ENCODE results near the gene SACM1L. TPM values are rescaled to one million over a fixed set of nuclear protein-coding genes. Genes with fewer than 3 reads are reported as not detected.
A peak's percentile ranks its signal among the peaks of the same experiment; 100 is the strongest.

Gene SACM1L
- total and polyA plus RNA-seq, 2 of the 13 experiments (the other 11 are each of a cell fraction or from before 2014, with no cell fraction given), result 15.1 to 27.8 TPM

- peaks cover 6% of the 10 kb centered on the region; the same call in 1 of the 2 replicates for H3K4me1 ChIP-seq (ENCODE audit: insufficient read depth, low read length)
- DNase-seq (ENCODE audit: low spot score) (no peak), ATAC-seq (peak; percentile 10; the same call in 2 of the 3 replicates), FAIRE-seq (no peak)
- H3K9me3 ChIP-seq (ENCODE audit: low read length), result no peaks in the 10 kb centered on the region
- no peak overlapping the region for H2AFZ ChIP-seq (ENCODE audit: low read length)
- H3K27me3 ChIP-seq (ENCODE audit: control insufficient read depth in 1 of 2, insufficient read depth in 2 of 2, low read length in 2 of 2), result peaks cover 2 to 42% of the 10 kb centered on the region in 2 experiments
- H3K4me3 ChIP-seq (replicated peaks in 1 of 3; ENCODE audit: insufficient read depth in 1 of 3, low read depth in 2 of 3, low read length in 3 of 3), result no peak overlapping the region
- ChIA-PET CTCF (ENCODE audit: low intra/inter-chr PET ratio, low total read pairs) (interaction anchor here (1.3 to 2.3 kb wide), 4 partner anchors 71 to 317 kb away, joined by 4 to 18 read pairs (median 12); no protein-coding TSS in a partner anchor), POLR2A (no interaction called here)
- no peak overlapping the region for H3K27ac ChIP-seq (ENCODE audit: extremely low read length, insufficient read depth, low read length)
- WGBS (ENCODE audit: low lambda C conversion rate), result 74% methylated on average over 4 of the region's 10 CpGs
- in situ Hi-C loops (cut with HindIII; ENCODE audit: extremely low pct_ligation_motif_present, low pct_unique_long_range_greater_than_20kb), result loop anchor here (5.0 to 10.0 kb wide), 2 partner anchors 165 to 313 kb away; no protein-coding TSS in a partner anchor
- no peaks in the 10 kb centered on the region for H4K20me1 ChIP-seq (ENCODE audit: insufficient read depth, low read length)
- intact Hi-C loops (cut with micrococcal nuclease; ENCODE audit: unreplicated experiment), result loop anchor here (1.0 to 2.0 kb wide), 2 partner anchors 167 to 317 kb away; no protein-coding TSS in a partner anchor
- no peaks in the 10 kb centered on the region for H3K79me2 ChIP-seq (ENCODE audit: insufficient read depth, low read length)
- TF ChIP-seq ELF3 (CRISPR knock-in tag; IDR thresholded peaks at IDR 0.05) (no peak), ZNF10 (CRISPR knock-in tag; IDR thresholded peaks at IDR 0.05; ENCODE audit: borderline replicate concordance, low read depth) (no peak), MLXIP (CRISPR knock-in tag; IDR thresholded peaks at IDR 0.05; ENCODE audit: borderline replicate concordance) (no peak), TCF12 (IDR thresholded peaks at IDR 0.05) (no peak), TCF12 (CRISPR knock-in tag; IDR thresholded peaks at IDR 0.05) (no peak), KDM3A (CRISPR knock-in tag; IDR thresholded peaks at IDR 0.05; ENCODE audit: low read depth) (no peak), ZNF263 (CRISPR knock-in tag; IDR thresholded peaks at IDR 0.05) (no peak), TAF1 (CRISPR knock-in tag; IDR thresholded peaks at IDR 0.05) (no peak), POLR2G (IDR thresholded peaks at IDR 0.05; ENCODE audit: low read depth, low read length) (no peak), ZNF75D (CRISPR knock-in tag; IDR thresholded peaks at IDR 0.05; ENCODE audit: borderline replicate concordance) (no peak), HNRNPUL1 (IDR thresholded peaks at IDR 0.05; ENCODE audit: low read depth, low read length) (no peak), U2AF1 (optimal IDR thresholded peaks at IDR 0.05; ENCODE audit: low read depth, low read length) (no peak), ATM (IDR thresholded peaks at IDR 0.05; ENCODE audit: borderline replicate concordance) (no peak), ZNF260 (CRISPR knock-in tag; IDR thresholded peaks at IDR 0.05; ENCODE audit: borderline replicate concordance, low read depth) (no peak), KLF9 (CRISPR knock-in tag; IDR thresholded peaks at IDR 0.05; ENCODE audit: low read depth) (no peak), CREM (IDR thresholded peaks at IDR 0.05) (no peak), CREM (CRISPR knock-in tag; IDR thresholded peaks at IDR 0.05) (no peak)
- no peaks in the 10 kb centered on the region for H3K36me3 ChIP-seq (replicated peaks in 1 of 2; ENCODE audit: control insufficient read depth in 1 of 2, insufficient read depth in 2 of 2, low read length in 2 of 2)
- no peak overlapping the region for H3K4me2 ChIP-seq (ENCODE audit: low read depth, low read length)
- H3K9ac ChIP-seq (ENCODE audit: insufficient read depth, low read depth, low read length), result no peak overlapping the region
- no TSS peak for BruUV-seq (replicated peaks)
These were observed 72.6 kb downstream of the SACM1L start for GRCh38 chr3:45761831-45762230.
